HuH-7.5 (cell line): Measurements from ENCODE around the gene SRRM5.
"Not testable (repeated sequence)": the region's sequence is repeated elsewhere in the genome, so short reads cannot be mapped to it uniquely, and the experiment has no call there.

Source experiments
- DNase-seq: peaks from one replicate; pipeline ENCODE4 v3.0.0; 2011; ENCODE audit warnings: low spot score

The SRRM5 gene

DNA sequence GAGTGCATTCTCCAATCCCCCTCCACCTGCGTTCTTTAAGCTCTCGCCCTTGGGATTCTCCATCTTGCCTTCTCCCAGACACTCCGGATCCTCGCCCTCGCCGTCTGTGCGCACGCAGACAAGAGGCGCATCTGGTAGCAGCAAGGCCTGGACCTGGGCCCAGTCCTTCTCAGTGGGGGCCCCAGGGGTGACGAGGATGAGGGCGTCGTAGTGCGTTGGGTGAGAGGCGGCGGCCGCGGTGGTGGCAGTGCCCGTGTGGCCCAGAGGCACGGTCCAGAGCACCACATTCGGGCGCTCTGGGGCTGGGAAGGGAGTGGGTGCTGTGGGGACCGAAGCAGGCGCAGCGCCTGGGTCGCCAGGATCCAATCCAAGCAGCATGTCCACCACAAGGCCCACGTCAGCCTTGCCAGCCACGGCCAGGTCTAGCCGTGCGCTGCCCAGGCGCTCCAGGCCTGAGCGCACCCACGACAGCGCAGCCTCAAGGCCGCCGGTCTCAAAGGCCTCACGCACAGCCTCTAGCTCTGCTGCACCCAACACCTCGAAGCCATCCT lies 19.0 kb upstream of the SRRM5 start:
- no peak for DNase-seq

DNA sequence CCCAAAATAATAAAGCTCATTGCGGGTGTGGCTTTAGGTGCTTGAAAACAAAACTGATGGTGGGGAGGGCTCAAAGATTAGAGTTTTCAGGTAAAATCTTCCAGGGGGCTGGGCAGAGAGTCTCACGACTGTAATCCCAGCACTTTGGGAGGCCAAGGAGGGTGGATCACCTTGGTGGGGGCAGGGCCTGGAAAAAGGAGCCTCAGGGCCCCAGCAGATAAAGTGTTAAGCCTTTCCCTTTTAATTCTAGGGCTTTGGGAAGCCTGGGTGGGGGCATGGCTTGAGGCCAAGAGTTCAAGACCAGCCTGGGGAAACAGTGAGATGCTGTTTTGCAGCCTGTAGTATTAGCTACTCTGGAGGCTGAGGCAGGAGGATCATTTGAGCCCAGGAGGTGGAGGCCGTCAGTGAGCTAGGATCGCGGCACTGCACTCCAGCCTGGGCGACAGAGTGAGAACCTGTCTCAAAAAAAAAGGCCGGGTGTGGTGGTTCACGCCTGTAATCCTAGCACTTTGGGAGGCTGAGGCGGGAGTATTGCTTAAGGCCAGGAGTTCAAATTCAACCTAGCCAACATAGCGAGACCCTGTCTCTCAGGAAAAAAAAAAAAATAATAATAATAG lies 17.7 kb upstream of the SRRM5 start:
- no peak for DNase-seq

DNA sequence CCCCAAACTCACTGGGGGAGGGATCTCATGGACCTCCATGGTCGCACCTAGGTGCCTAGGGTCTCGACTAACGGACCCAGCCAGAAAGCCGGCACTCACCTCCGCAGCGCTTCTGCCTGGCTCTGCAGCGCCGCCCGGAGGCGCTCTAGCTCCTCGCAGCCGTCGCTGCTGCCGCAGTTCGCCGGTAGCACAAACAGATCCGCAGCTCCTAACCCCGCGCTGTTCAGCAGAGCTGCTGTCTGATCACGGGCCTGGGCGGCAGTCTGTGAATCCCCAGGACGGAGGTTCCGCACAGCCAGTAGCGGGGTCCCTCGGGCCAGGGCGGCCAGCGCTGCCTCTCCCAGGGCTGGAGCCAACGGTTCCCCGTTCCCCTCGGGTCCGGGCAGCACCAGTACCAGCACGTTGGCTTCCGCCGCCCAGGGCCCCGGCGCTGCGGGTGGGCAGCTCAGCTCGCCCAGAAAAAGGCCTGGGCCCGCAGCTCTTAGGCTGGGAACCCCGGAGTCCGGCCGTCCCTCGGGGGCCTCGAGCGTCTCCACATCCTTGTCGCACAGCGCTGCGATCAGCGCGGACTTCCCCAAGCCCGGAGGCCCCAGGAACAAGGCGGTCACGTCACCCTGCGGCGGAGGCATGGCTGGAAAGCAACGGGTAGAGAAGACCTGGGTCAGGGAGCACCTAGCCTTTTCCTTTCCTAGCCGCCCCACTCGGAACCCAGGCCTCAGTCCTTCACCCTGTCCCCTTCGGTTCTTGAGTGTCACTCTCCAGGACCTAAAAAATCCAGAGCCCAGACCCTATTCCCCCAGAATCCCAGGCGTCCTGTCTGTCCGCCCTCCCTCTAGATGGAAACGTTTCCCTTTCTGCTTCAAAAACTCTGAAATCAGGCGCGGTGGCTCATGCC lies 16.9 kb upstream of the SRRM5 start:
- DNase-seq, result peak; percentile 61

DNA sequence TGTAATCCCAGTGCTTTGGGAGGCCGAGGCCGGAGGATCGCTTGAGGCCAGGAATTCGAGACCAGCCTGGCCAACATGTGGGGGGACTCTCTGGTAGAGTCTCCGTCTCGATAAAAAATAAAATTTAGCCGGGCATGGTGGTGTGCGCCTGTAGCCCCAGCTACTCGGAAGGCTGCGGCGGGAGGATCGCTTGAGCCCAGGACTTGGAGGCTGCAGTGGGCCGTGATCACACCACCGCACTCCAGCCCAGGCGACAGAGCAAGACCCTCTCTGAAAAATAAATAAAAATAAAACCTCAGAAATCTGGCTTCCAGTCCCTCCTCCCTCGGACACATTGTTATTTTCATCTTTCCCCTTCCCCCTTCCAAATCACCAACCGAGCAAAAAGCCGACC lies 16.3 kb upstream of the SRRM5 start:
- DNase-seq, result no peak

DNA sequence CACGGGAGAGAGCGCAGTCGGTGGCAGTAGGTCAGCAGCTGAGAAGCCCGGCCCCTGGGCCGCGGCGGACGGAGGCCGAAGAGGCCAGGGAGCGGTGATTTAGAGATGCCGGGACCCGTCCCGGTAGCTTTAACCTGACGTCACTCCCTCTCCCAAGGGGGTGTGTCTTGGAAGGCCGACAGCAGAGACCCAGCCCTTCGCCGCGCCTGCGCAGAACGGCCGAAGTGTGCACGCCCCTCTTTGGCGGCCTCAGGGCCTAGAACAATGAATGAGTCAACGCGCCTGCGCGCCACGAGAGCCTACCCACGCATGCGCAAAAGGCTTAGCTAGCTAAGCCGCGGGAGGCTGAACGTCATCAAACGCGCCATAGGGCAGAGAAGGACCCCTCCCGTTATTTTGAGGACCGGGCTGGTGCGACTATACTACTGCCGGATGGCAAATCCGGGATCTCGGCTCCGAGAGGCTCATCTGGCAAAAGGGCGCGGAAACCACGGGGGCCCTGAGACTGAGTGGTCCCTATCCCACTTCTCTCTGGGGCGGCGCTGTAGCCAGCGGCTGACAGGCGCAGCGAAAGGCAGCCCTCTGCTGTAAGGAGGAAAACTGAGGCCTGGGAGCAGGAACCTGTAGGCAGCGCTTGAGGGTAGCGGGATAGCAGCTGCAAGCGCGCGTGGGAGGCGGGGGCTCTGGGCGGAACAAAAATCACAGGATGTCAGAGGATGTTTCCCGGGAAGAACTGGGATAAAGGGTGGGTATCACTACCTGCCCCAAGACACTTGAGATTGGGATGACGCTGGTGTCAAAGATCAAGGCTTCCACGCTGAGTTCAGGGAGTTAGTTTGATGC lies 15.7 kb upstream of the SRRM5 start, which contains the start of the genes IRGQ and ZNF576:
Gene IRGQ, minus strand, starts transcription at position 136 of the 843 bp plus-strand sequence. CDS start 796 bp downstream, outside the sequence.
Gene ZNF576, plus strand, starts transcription at position 597 of the 843 bp plus-strand sequence. CDS start 514 bp downstream, outside the sequence.
- DNase-seq, result peak; percentile 97

DNA sequence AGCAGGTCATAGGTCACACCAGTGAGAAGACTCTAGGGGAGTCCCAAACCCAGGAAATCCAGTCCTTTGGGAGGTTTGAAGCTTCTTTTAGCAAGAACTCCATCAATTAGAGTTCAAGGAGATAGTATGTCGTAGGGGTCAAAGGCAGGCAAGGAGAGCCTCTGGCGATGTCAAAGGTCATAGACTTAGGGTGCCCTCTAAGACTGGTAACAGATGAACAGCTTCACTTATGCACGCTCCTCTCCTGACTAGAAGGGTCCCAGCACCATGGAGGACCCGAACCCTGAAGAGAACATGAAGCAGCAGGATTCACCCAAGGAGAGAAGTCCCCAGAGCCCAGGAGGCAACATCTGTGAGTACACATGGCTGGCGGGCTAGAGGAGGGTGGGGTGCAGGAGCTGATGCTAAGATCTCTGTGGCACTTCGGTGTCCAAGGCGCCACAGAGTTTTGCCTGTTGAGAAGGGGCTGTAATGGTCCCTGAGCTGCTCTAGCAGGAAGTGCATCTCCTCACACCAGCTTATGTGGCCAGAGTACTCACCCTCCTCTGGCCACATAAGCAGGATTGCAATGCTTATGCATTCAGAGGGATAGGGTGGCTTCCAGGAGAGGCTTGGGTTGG lies 14.9 kb upstream of the SRRM5 start:
- no peak for DNase-seq

DNA sequence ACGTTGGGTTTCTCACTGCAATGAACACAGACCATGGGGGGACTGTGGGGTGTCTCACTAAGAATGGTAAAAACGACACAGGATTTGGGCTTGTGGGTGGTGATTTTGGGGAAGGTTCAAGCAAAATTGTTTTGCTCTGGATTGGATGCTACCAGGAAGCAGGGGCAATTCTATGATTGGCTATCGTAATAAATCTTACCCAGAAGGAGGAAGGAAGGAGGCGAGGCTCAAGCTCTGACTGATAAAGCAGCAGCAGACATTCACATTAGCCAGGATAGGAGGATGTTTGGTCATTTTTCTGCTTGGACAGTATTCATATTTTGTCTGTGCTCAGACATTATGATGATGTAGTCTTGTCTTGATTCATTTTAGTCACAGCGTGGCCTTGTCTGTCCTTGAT lies 14.0 kb upstream of the SRRM5 start:
- no peak for DNase-seq

DNA sequence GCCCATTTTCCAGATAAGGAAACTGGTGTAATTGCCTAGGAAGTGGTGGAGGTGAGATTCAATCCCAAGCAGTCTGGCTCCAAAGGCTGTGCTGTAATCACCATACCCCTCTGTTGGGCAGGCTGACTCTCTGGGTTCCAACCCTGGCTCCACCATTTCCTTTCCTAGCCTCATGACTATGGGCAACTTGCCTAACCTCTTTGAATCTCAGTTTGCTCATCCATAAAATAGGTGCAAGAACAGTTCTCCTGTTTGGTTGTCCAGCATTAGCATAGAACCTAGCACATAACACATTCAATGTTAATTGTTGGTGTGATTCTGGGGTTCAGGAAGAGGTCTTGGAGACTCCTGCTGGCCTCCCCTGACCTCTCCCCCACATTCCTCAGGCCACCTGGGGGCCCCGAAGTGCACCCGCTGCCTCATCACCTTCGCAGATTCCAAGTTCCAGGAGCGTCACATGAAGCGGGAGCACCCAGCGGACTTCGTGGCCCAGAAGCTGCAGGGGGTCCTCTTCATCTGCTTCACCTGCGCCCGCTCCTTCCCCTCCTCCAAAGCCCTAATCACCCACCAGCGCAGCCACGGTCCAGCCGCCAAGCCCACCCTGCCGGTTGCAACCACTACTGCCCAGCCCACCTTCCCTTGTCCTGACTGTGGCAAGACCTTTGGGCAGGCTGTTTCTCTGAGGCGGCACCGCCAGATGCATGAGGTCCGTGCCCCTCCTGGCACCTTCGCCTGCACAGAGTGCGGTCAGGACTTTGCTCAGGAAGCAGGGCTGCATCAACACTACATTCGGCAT lies 13.2 kb upstream of the SRRM5 start:
- DNase-seq, result no peak

DNA sequence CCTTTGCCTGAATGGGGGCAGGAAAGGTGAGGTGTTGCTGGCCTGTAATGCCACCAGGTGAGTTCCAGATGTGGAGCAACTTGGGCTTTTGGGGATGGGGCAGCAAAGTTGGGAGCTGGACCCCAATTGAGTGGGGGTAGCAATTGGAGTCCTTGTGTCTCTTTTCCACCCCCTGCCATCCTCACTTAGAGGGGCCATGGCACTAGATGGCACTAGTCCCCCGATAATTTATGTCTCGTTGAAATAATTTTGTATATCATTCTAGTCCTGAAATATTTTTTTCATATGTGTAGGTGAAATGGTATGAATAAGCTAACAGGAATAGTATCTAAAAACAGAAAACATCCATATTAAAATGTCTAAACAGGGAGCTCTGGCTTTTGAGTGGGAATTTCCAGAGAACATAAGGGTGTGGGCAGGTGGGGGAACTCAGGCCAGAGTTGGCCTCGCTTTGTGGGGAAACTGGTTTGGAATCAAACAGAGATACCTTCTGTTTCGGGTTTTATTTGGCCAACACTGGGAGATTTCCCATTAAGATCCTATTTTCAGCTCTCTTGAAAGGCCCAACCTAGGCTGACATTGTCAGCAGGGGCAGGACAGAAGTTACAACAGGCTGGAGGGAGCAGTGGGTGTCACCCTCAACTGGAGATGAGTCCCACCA lies 12.1 kb upstream of the SRRM5 start:
- DNase-seq, result no peak

DNA sequence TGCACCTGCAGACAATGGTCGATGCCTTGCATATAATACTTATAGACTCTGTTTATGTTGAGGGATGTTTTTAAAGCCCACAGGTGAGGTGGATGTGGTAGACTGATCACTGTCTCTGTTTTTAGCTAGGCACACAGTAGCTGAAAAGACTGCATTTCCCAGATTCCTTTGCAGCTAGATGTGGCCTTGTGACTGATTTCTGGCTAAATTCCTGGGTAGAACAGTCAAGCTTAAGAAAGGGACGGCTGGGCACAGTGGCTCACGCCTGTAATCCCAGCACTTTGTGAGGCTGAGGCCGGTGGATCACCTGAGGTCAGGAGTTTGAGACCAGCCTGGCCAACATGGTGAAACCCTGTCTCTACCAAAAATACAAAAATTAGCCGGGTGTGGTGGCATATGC lies 11.6 kb upstream of the SRRM5 start:
- DNase-seq, result not testable (repeated sequence)

DNA sequence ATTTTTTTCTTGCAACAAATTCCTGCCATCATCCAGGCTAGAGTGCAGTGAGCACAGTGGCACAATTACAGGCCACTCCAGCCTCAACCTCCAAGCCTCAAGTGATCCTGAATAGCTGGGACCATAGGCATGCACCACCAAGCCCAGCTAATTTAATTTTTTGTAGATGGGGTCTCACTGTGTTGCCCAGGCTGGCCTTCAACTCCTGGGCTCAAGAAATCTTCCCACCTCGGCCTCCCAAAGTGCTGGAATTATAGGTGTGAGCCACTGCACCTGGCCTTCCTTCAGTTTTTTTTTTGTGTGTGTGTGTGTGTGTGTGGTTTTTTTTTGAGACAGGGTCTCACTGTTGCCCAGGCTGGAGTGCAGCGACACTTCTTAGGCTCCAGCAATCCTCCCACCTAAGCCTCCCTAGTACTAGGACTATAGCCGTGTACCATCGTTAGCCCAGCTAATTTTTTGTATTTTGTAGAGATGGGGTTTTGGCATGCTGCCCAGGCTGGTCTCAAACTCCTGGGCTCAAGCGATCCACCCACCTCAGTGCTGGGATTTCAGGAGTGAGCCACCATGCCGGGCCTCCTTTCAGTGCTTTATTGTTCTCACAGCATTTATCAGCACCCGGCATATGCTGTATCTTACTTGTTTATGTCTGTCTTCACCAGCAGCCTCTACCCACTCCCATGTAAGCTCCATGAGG lies 5.9 kb upstream of the SRRM5 start:
- DNase-seq, result no peak

DNA sequence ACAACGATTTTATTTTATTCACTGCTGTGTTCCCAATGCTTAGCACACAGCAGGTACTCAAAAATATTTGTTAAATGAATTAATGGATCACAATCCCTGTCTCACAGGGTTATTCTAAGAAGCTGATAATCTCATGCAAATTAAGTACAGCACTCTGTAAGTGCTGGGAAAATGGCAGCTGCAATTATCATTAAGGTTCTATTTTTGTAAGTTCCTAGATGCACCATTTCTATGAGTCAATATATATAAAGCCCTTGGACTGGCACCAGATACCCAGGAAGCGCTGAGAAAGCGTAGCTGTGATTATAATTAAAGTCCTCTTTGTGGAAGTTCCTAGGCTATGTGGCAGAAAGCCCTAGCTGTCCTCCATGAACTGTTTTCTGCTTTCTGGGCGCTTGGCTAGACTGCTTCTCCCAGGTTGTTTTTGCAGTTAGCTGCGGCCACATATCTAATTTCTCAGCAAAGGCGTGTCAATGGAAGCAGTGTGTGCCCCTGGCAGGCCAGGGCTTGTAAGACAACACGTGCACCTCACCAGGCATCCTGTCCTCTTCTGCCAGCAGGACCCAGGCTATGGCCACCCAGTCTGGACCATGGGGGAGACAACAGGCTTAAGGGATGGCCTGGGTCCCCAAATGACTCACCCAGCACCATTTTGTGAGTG lies 5.2 kb upstream of the SRRM5 start:
- no peak for DNase-seq

DNA sequence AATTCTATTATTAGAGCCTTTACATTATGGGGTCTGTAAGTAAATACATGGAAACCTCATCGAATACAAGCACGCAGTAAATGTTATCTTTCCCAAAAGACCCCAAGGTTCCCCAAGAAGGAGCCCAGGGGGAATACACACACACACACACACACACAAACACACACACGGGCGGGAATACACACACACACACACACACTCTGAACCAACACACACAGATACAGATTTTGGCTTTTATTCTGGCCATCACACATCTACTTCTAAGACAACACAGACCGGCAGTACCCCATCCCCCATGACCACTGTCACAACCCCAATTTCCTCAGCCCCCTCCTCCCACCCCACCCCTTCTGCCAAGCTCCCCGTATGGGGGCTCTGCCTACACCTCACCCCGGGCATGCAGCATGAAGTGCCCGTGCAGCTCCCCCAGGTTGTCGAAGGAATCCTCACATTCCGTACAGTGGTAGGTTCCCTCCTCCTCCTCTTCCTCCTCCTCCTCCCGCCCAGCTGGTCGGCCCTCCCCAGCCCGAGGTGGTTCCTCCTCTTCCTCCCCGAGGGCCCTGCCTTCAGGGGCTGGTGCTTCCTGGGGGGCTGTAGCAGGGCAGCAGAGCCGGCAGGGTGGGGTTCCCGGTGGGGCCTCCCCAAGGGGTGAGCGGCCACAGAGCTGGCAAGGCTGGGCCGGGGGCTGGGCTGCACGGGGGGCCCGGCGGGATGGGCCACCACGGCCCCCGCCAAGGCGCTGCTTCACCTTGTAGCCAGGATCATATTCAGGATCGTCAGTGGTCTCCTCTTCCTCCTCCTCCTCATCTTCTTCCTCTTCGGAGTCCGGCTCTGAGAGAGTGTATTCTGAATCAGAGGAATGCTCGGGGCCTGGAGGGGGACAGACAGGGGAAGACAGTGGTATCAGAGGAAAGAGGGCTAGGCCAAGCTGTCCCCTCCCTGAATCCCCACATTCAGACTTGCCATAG lies 4.4 kb upstream of the SRRM5 start:
- no peak for DNase-seq

DNA sequence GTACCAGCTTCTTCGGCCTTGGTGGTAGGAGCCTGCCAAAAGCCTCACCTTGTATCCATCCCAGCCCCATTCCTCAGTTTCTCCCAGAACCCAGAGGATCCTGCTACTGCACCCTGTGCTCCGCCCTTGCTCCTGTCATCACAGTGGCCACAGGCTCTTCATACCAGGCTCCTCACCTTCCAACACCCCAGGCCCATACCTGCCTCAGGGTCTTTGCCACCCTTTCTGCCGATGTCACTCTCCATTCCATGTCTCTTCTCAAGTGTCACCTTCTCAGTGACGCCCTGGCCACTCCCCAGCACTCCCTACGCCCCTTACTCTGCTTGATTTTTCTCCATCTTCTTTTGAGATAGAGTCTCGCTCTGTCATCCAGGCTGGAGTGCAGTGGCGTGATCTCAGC lies 2.0 kb upstream of the SRRM5 start:
- DNase-seq, result no peak

DNA sequence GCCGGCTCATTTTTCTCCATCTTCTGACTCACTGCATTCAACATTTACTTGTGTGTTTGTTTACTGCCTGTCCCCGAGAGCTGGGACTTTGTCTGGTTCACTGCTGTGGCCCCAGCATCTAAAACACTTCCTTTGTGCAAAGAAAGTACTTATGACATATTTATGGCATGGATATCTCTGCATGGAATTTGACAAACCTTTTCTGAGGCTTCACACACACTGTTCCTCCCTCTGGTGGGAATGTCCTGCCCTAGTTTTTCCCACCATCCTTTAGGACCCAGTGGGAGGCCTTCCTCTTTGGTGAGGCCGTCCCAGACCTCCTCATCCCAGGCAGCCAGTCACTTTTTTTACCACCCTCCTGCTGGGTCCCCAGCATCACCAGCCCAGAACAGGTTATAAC lies 1.4 kb upstream of the SRRM5 start:
- DNase-seq, result no peak

DNA sequence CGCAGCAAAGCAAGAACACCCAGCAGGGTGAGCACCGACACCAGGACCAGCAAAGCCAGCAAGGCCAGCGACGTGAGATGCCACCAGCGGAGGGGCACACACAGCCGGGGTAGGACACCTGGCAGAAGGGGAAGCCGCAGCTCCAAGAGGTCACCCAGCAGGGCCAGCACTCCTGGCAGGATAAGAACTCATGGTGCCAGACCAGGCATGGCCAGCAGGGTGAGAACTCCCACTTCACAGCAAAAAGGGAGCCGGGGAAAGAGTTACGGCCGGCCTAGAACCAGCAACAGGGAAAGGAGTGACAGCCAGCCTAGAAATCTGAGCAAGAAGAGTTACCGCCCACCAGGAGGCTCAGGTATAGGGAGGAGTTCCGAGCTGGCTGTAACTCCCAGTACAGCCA lies 486 bp downstream of the SRRM5 start:
- DNase-seq, result no peak

DNA sequence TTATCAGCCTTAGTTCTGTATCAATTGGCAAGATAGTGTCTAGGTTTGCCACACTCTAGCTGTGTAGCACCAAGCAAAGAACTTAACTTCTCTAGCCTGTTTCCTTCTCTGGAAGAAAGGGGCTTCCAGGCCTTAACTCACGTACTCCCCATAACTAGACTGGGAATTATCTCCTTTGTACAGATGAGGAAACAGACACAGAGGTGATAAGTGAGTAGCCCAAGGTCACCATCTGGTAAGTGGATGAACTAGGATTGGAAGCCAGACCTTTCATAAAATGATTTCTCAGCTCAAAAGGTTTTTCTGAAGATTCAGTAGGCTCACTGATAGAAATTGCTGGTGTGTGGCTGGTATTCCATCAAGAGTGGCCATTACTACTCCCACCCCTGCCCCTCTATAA lies 4.4 kb downstream of the SRRM5 start:
- no peak for DNase-seq

DNA sequence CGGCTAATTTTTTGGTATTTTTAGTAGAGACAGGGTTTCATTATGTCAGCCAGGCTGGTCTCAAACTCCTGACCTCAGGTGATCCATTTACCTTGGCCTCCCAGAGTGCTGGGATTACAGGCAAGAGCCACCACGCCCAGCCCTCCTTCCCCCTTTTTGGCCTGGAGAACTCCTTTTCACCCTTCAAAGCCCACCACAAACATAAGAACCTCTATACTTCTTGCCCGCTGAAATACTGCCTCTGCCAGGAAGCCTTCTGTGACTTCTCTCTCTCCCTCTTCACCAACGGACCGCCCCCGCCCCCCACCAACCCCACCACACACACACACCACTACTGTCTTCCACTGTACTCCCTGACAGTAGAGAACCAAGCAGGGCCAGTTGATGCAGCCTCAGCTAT lies 5.1 kb downstream of the SRRM5 start:
- no peak for DNase-seq
